Trophoblast cell (in vitro differentiated cells and primary cell): ENCODE results near the gene LPCAT3.

Source experiments
- DNase-seq, 2 donors: peaks; one replicate each; pipeline ENCODE4 v3.0.0-alpha.2; 2016
- H2AFZ ChIP-seq: 2 replicates; pipeline ENCODE4 v1.6.1; 2013; ENCODE audit warnings: low read length, moderate library complexity, mild to moderate bottlenecking; ENCODE audit not compliant: insufficient read depth, poor library complexity
- H2AK5ac ChIP-seq: 2 replicates; pipeline ENCODE4 v1.6.1; 2013; ENCODE audit warnings: mild to moderate bottlenecking, low read length
- H2BK120ac ChIP-seq: 2 replicates; pipeline ENCODE4 v1.6.1; 2013; ENCODE audit warnings: low read length, mild to moderate bottlenecking, moderate library complexity; ENCODE audit not compliant: insufficient read depth, poor library complexity
- H2BK12ac ChIP-seq: 2 replicates; pipeline ENCODE4 v1.6.1; 2013; ENCODE audit warnings: mild to moderate bottlenecking, low read length, moderate library complexity
- H2BK5ac ChIP-seq: 2 replicates; pipeline ENCODE4 v1.6.1; 2013; ENCODE audit warnings: low read length, low read depth, moderate library complexity, mild to moderate bottlenecking; ENCODE audit not compliant: poor library complexity
- H3K14ac ChIP-seq: 2 replicates; pipeline ENCODE4 v1.6.1; 2013; ENCODE audit warnings: mild to moderate bottlenecking, low read length
- H3K18ac ChIP-seq: 2 replicates; pipeline ENCODE4 v1.6.1; 2013; ENCODE audit warnings: mild to moderate bottlenecking, low read length
- H3K23ac ChIP-seq: 2 replicates; pipeline ENCODE4 v1.6.1; 2013; ENCODE audit warnings: low read length
- H3K27ac ChIP-seq: 2 replicates; pipeline ENCODE4 v1.5.1; 2013; ENCODE audit warnings: low read depth, mild to moderate bottlenecking, inconsistent platforms, low read length, moderate library complexity
- H3K27me3 ChIP-seq: 2 replicates; pipeline ENCODE4 v1.6.1; 2013; ENCODE audit warnings: inconsistent platforms, mild to moderate bottlenecking, low read length, moderate library complexity; ENCODE audit not compliant: insufficient read depth
- H3K36me3 ChIP-seq, 2 experiments: 1 replicate in 1 of 2; 2 replicates in 1 of 2; pipeline ENCODE4 v1.6.1; 2013; ENCODE audit warnings: low read length in 2 of 2, mild to moderate bottlenecking in 2 of 2, moderate library complexity in 1 of 2; ENCODE audit not compliant: insufficient read depth in 2 of 2, control insufficient read depth in 1 of 2
- H3K4ac ChIP-seq: 2 replicates; pipeline ENCODE4 v1.6.1; 2013; ENCODE audit warnings: low read depth, mild to moderate bottlenecking, low read length, moderate library complexity
- H3K4me1 ChIP-seq, 2 experiments: 1 replicate in 1 of 2; 2 replicates in 1 of 2; pipeline ENCODE4 v1.6.1; 2013; ENCODE audit warnings: low read length in 2 of 2, mild to moderate bottlenecking in 2 of 2, moderate library complexity in 1 of 2; ENCODE audit not compliant: insufficient read depth in 2 of 2, control insufficient read depth in 1 of 2
- H3K4me2 ChIP-seq: 2 replicates; pipeline ENCODE4 v1.6.1; 2013; ENCODE audit warnings: inconsistent platforms, mild to moderate bottlenecking, low read length, moderate library complexity
- H3K4me3 ChIP-seq: 2 replicates; pipeline ENCODE4 v1.5.1; 2013; ENCODE audit warnings: mild to moderate bottlenecking, low read depth, low read length, inconsistent platforms
- H3K79me1 ChIP-seq: one replicate; pipeline ENCODE4 v1.6.1; 2013; ENCODE audit warnings: low read length
- H3K79me2 ChIP-seq: 2 replicates; pipeline ENCODE4 v1.6.1; 2013; ENCODE audit warnings: low read length, mild to moderate bottlenecking; ENCODE audit not compliant: control insufficient read depth, insufficient read depth, poor library complexity
- H3K9ac ChIP-seq: 2 replicates; pipeline ENCODE4 v1.6.1; 2013; ENCODE audit warnings: mild to moderate bottlenecking, low read length
- H3K9me3 ChIP-seq: 2 replicates; pipeline ENCODE4 v1.6.1; 2013; ENCODE audit warnings: low read depth, mild to moderate bottlenecking, control low read depth, inconsistent platforms, low read length; ENCODE audit not compliant: insufficient read depth
- H4K12ac ChIP-seq: 2 replicates; pipeline ENCODE4 v1.6.1; 2013; ENCODE audit warnings: low read depth, mild to moderate bottlenecking, low read length, moderate library complexity
- H4K8ac ChIP-seq: 2 replicates; pipeline ENCODE4 v1.6.1; 2013; ENCODE audit warnings: low read depth, mild to moderate bottlenecking, low read length, moderate library complexity
- H4K91ac ChIP-seq: one replicate; pipeline ENCODE4 v1.6.1; 2013; ENCODE audit warnings: low read depth, mild to moderate bottlenecking, low read length, moderate library complexity
- WGBS: extraction: QIAGEN DNeasy Blood & Tissue Kit; methylation state at CpG from one replicate; pipeline ENCODE4 v1.1.7; 2013; ENCODE audit warnings: missing lambda C conversion rate; ENCODE audit not compliant: insufficient read length, insufficient coverage; ENCODE audit errors: extremely low coverage; 5-methylcytosine and 5-hydroxymethylcytosine counted together

Gene LPCAT3

DNA sequence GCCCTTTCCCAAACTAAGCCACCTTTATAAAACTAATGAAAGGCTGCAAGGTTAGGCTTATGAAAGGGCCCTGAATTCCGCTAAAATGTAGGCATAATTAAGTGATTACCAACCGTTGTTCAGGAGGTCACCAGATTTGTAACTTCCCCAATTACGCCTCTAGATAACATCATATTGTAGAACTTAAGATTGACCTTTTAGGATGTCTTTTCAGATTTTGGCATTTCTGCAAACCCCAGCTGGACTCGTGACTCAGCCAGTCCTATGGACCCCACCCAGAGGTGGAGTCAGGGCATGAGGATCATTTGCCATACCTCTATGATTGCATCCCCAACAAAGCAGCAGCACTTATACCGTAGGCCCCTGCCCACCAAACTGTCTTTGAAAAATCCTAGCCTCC, 3.7 kb upstream of the LPCAT3 start:
- Histone ChIP-seq H3K9ac (no peak overlapping the region), H2BK12ac (no peak overlapping the region), H3K9me3 (no peaks in the 10 kb centered on the region), H2BK5ac (no peak overlapping the region), H4K12ac (no peak overlapping the region), H2AFZ (no peak overlapping the region), H3K27ac (no peak overlapping the region), H3K79me2 (no peaks in the 10 kb centered on the region), H3K4me3 (no peak overlapping the region), H4K8ac (no peak overlapping the region), H3K4me2 (no peak overlapping the region), H3K14ac (no peak overlapping the region), H3K23ac (no peak overlapping the region), H3K4ac (no peak overlapping the region), H2BK120ac (no peak overlapping the region), H3K27me3 (no peaks in the 10 kb centered on the region), H3K36me3 (no peaks in the 10 kb centered on the region), H3K4me1 (peaks cover 0 to 6% of the 10 kb centered on the region in 2 experiments), H3K18ac (no peak overlapping the region), H3K79me1 (peaks cover 5% of the 10 kb centered on the region), H4K91ac (no peak overlapping the region), H2AK5ac (no peak overlapping the region)
- no CpG with 5 or more reads among the region's 5 CpGs for WGBS
- no peak for DNase-seq

DNA sequence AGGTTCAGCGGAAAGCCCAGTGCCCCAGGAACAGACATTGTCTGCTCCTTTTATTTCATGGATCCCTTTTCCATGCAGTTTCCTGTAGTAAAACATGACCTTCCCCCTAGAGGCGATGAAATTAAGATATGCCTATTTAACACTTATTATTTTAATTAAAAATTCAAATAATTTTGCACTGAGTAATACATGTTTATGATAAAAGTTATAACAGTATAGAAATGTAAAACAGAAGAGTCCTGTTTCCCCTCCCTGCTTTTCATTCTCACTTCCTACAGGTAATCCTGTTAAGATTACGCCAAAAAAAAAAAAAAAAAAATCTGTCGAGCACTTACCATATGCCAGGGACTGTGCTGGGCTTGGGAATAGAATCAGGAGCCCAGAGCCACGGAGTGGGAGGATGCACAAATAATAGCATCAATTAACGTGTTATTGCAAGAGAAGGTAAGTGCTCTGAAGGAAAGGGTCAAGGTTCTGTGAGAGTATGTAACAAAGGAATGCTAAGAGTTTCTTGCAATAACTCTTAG, 830 bp upstream of the LPCAT3 start:
- Histone ChIP-seq H3K27me3 (no peaks in the 10 kb centered on the region), H2BK120ac (no peak overlapping the region), H3K4me1 (peaks cover 2 to 6% of the 10 kb centered on the region in 2 experiments), H3K14ac (no peak overlapping the region), H3K4me3 (no peak overlapping the region), H4K8ac (peak overlapping the region; percentile 84), H3K18ac (no peak overlapping the region), H2AK5ac (no peak overlapping the region), H3K4ac (no peak overlapping the region), H3K23ac (no peak overlapping the region), H3K79me2 (no peaks in the 10 kb centered on the region), H4K12ac (no peak overlapping the region), H2BK5ac (no peak overlapping the region), H2AFZ (no peak overlapping the region), H2BK12ac (no peak overlapping the region), H3K36me3 (peaks cover 0 to 2% of the 10 kb centered on the region in 2 experiments), H3K79me1 (peaks cover 5% of the 10 kb centered on the region), H3K9ac (no peak overlapping the region), H3K4me2 (peak overlapping the region; percentile 56), H3K9me3 (no peaks in the 10 kb centered on the region), H3K27ac (peak overlapping the region; percentile 99), H4K91ac (no peak overlapping the region)
- peak in 1 of 2 donors; percentile 44 for DNase-seq
- WGBS: no CpG with 5 or more reads among the region's 6 CpGs

- Histone ChIP-seq H4K8ac (peak overlapping the region; percentile 57), H3K27ac (no peak overlapping the region), H2BK120ac (peak overlapping the region; percentile 27), H3K9me3 (no peaks in the 10 kb centered on the region), H2AFZ (peak overlapping the region; percentile 59), H3K79me1 (peaks cover 5% of the 10 kb centered on the region), H4K12ac (no peak overlapping the region), H4K91ac (no peak overlapping the region), H2BK5ac (peak overlapping the region; percentile 28), H2BK12ac (no peak overlapping the region), H3K14ac (no peak overlapping the region), H3K27me3 (no peaks in the 10 kb centered on the region), H3K79me2 (no peaks in the 10 kb centered on the region), H3K23ac (no peak overlapping the region), H3K18ac (peak overlapping the region; percentile 40), H3K4ac (no peak overlapping the region), H3K4me3 (peak overlapping the region; percentile 87), H3K9ac (peak overlapping the region; percentile 55), H3K4me1 (peaks cover 2 to 6% of the 10 kb centered on the region in 2 experiments), H2AK5ac (no peak overlapping the region), H3K4me2 (peak overlapping the region; percentile 77), H3K36me3 (peaks cover 3 to 5% of the 10 kb centered on the region in 2 experiments)
- peak in 1 of 2 donors; percentile 24 for DNase-seq
- WGBS: no CpG with 5 or more reads among the region's 25 CpGs
These were observed 366 bp downstream of the LPCAT3 start for GRCh38 chr12:7017870-7018349.

GRCh38 chr12:7016958-7017571, 1.2 kb downstream of the LPCAT3 start:
- H3K18ac ChIP-seq: no peak overlapping the region
- no peaks in the 10 kb centered on the region for H3K9me3 ChIP-seq
- WGBS: no CpG with 5 or more reads among the region's 6 CpGs
- H4K91ac ChIP-seq: no peak overlapping the region
- H4K12ac ChIP-seq: no peak overlapping the region
- no peak overlapping the region for H2AFZ ChIP-seq
- no peaks in the 10 kb centered on the region for H3K79me2 ChIP-seq
- H3K27ac ChIP-seq: no peak overlapping the region
- peak overlapping the region; percentile 77 for H3K4me2 ChIP-seq
- H3K27me3 ChIP-seq: no peaks in the 10 kb centered on the region
- H2BK120ac ChIP-seq: no peak overlapping the region
- H2BK12ac ChIP-seq: no peak overlapping the region
- H2AK5ac ChIP-seq: no peak overlapping the region
- H3K14ac ChIP-seq: no peak overlapping the region
- H2BK5ac ChIP-seq: no peak overlapping the region
- H3K79me1 ChIP-seq: peaks cover 5% of the 10 kb centered on the region
- no peak overlapping the region for H4K8ac ChIP-seq
- no peak overlapping the region for H3K4ac ChIP-seq
- no peak overlapping the region for H3K23ac ChIP-seq
- DNase-seq: no peak
- peaks cover 2 to 6% of the 10 kb centered on the region in 2 experiments for H3K4me1 ChIP-seq
- no peak overlapping the region for H3K9ac ChIP-seq
- H3K4me3 ChIP-seq: no peak overlapping the region
- peaks cover 3 to 5% of the 10 kb centered on the region in 2 experiments for H3K36me3 ChIP-seq
